Activated gamma-delta T cell (primary cell): ENCODE results near the gene C1QA.
"Not testable (repeated sequence)": the region's sequence is repeated elsewhere in the genome, so short reads cannot be mapped to it uniquely, and the experiment has no call there.

ENCODE experiments used
- DNase-seq: peaks from one replicate; lab custom pipeline; 2025; lab: John Stamatoyannopoulos, UW

C1QA gene

DNA sequence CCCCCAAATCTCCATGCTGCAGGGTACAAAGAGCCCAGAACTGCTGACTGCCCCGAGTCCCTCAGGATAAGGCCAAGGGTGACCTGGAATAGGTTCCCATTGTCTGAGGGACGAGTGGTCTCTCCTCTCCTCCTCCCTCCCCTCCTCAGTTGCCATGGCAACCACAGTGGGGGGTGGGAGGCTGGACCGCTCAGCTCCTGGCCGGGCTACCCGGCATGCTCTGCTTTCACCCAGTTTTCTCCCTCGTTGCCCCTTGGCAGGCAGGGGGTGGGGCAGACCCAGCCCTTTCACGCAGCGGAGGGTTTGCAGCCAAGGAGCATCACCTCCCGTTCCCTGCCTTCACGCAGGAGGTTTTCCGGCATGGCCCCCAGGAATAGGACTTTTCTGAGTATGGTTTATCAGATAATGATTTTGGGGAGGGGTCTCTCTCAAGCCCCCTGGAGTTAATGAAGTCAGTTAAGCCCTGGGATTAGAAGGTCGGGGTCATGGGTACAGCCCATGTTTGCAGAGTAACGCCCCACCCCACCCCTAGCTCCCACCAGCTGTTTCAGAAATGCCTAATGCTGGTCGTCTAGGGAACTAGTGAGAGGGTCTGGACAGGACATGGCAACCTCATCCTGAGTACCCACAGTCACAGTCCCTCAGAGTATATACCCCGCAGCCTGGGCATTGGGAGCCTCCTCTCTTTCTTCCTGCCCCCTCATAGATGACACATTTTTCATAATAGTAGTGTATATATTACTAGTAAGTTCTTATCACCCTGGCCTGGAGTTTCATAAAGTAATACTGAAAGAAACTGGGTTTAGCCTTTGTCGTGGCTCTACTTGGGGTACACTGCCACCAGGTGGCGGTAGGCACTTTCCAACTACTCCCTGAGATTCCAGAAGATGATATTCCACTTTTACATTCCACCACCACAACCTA, 37.3 kb downstream of the C1QA start:
- DNase-seq, result no peak

DNA sequence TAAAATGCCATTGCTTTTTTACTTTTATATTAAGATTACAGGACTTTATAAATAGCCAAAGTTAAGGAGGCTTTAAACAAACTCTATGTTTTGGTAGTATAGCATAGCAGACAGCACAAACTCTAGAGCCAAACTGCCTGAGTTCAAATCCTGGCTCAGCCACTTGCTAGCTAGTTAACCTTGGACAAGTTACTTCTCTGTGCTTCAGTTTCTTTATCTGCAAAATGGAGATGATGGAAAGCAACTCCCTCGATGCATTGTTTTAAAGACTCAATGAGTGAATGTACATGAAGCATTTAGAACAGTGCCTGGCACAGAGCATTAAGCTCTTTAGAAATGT, 38.0 kb downstream of the C1QA start:
- no peak for DNase-seq

DNA sequence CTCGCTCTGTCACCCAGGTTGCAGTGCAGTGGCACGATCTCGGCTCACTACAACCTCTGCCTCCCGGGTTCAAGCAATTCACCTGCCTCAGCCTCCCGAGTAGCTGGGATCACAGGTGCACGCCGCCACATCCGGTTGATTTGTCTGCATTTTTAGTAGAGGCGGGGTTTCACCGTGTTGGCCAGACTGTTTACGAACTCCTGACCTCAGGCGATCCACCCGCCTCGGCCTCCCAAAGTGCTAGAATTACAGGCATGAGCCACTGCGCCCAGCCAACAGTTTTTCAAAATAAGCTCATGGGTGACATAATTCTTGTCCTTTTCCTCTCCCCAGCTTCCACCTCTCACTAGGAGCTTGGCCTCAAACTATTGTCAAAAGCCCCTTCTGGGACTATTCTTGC, 39.7 kb downstream of the C1QA start:
- DNase-seq, result not testable (repeated sequence)

DNA sequence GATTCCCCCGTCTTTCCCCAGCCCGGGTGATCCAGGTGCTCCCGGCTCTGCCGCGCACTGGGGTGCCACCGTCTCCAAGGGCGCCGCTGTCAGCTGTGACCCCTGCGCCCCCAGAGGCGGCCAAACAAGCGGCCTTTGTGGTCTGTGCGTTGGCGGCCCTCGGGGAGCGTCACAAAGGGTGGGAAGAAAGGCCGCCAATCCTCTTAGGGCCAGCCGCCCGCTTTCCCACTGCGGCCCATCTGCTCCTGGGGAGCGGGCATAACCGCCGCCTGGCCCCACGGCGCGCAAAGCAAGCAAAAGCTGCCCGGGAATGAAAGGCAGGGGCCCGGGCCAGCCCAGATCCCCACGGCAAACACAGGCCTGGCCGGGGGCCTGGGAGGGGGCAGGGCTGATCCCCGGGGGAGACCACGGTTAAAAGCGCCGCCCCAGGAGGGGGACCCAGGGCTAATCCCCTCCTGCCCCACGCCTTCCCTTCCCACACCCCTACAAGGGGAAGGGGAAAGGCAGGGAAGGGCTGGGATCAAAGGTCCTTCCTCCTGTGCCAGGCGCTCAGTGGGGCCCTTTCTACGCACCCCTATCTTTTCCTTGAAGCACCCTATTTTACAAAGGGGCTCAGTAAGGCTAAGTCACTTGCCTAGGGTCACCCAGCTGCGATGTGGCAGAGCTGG, 40.6 kb downstream of the C1QA start:
- no peak for DNase-seq

DNA sequence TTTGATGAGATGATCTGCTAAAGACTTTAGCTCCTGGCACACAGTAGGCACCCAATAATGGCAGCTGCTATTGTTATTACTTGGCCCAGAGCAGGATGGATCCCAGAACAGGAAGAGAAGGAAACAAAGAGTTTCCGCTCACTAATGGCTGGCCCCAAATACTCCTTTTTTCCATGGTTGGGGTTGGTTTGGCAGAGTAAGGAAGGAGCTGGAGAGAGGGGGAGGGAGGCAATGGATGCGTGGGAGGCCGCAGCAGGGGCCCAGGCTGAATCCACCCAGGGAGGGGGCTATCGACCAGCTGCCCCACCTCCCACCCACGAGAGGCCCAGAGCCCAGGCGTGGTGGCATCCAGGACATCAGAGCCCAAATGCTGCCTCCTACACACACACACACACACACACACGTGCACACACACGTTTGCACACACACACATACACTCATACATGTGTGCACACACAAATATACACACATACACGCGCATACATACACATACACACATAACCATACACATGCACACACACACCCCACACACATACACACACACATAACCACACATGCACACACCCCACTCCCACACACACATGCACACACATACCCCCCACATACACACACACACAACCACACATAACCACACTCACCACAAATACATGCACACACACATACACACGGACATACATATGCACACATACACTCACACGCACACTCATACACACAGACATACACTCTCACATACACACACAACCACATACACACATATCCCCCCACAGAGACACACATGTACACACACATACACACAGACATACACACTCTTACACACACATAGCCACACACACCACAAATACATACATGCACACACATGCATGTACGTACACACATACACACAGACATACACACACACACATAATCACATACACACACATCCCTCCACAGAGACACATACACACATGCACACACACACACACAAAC, 41.8 kb downstream of the C1QA start:
- no peak for DNase-seq

DNA sequence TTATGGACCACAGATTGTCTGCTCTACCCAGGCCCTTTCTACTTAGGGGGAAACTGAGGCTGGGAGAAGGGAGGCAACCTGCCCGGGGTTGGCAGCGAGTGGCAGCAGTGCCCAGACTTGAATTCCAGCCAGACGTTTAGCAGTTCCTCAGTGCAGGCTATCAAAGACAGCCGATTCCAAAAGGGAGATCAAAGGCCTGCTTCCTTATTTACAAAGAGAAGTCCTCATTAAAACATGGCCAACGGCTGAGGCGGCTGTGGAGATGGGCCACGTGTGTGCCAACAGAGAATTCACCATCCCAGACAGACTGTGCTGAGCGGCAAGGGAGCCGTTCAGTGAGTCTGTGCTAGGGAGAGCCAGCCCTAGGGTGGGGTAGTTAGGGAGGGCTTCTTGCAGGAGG, 44.3 kb downstream of the C1QA start:
- DNase-seq, result no peak

DNA sequence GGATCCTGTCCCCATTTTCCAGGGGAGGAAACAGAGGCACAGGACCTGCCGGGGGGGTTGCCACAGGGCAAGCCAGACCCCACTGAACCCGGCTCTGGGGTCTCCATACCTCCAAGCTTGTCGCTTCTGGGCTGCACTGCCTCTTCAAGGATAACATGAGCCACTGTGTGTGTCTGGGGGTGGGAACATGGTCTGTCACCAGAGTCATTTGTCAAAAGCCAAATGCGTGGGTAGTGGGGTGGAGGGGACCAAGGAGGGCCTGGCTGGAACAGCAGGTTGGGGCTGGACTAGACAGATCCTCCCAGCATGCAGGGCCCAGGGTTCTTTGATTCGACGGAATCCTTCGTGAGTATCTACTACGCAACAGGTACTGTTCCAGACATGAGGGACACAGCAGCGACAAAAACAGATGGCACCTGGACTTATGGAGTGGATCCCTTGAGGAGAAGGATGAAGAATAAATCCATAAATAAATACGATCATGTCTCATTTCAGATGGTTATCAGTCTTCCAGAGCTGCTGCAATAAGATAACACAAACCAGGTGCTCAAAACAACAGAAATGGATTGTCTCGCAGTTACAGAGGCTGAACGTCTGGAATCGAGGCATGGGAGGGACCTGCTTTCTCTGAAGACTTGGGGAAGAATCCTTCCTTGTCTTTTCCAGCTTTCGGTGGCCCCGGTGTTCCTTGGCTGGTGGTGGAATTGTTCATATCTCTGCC, 45.3 kb downstream of the C1QA start:
- no peak for DNase-seq

DNA sequence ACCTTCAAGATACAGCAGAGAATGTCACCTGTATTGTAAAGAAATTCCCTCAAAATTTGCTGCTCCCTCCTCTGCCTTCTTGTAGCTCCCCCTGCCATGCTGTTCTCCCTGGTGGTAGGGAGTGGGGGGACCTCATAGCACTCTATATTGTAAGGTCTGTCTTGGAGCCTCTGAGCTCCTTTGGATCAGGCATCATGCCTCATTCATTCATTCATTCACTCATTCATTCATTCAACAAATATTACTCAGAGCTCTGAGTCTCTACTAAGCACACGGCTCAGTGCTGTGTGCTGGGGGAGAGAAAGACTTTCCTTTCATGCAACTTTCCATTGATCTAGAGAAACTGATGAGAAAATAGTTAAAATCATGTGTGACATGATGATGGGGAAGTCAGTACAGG, 47.1 kb downstream of the C1QA start:
- no peak for DNase-seq

DNA sequence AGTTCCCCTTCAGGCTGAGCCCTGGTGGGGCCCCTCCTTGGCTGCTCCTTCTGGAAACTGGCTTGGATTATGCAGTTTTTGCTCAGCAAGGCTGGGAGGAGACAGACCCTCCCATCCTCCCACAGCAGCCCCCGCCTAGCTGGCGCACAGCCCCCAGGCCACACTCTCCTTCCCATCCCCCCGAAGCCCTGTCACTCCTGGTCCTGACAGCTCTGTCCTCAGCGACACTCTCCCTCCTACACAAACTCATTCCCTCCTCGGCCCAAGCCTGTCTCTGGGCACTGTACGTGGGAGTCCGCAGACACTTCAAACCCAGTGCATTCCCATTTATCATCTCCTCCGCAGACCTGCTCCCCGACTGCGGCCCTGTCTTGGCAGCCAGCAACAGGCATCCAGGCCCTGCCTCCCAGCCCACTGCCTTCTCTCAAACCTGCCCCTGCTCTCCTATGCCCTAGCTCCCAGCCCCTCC, 49.2 kb downstream of the C1QA start:
- DNase-seq, result no peak

DNA sequence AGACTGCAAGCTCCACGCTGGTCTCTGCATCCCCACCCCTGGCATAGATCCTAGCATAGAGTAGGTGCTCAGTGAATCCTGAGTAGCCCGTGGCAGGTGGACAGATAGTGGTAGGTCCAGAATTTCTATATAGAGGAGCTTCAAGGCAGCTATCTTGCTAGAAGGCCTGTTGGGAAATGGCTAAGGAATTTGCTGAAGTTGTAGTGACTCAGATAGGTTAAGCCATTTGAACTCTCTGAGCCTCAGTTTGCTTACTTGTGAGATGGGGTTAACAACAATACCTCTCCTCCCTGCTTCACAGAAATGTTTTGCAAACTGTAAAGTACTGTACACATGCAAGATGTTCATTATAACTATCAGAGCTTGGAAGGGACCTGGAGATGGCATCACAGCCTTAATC, 50.8 kb downstream of the C1QA start:
- DNase-seq, result no peak

DNA sequence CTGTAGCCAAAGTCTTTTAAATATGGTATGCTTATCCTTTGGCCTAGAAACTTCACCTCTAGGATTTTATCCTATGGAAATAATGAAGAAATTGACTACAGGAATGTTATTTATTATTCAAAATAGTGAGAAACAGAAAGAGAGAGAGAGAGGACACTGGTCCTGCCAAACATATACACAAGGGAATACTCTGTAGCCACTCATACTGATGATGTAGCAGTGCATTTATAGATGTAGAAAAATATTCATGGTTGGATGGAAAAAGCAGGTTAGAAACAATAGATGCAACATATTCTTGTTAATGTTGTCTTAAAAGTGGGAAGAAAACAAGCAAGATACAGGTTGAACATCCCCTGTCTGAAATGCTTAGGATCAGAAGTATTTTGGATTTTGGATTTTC, 52.0 kb downstream of the C1QA start:
- no peak for DNase-seq
